Breast epithelium (tissue), 3 donors: Measurements from ENCODE around the gene NAP1L4.

Experiments
- CTCF ChIP-seq, 3 donors: fragments of 450-650 bp; IDR thresholded peaks; one replicate each; pipeline ENCODE4 v1.5.1; 2016 to 2017; ENCODE audit warnings: antibody characterized with exemption in 3 of 3, mild to moderate bottlenecking in 3 of 3, moderate library complexity in 3 of 3
- POLR2A ChIP-seq: fragments of 450-650 bp; IDR thresholded peaks from one replicate; pipeline ENCODE4 v1.6.1; 2016; ENCODE audit warnings: antibody characterized with exemption, mild to moderate bottlenecking, moderate library complexity

GRCh38 chr11:2931771-2932738, 60.1 kb downstream of the NAP1L4 start:
- TF ChIP-seq CTCF (IDR thresholded peaks at IDR 0.05) = no peak
- TF ChIP-seq POLR2A = no peak
